ENCODE data around the gene XBP1.

Gene XBP1

DNA sequence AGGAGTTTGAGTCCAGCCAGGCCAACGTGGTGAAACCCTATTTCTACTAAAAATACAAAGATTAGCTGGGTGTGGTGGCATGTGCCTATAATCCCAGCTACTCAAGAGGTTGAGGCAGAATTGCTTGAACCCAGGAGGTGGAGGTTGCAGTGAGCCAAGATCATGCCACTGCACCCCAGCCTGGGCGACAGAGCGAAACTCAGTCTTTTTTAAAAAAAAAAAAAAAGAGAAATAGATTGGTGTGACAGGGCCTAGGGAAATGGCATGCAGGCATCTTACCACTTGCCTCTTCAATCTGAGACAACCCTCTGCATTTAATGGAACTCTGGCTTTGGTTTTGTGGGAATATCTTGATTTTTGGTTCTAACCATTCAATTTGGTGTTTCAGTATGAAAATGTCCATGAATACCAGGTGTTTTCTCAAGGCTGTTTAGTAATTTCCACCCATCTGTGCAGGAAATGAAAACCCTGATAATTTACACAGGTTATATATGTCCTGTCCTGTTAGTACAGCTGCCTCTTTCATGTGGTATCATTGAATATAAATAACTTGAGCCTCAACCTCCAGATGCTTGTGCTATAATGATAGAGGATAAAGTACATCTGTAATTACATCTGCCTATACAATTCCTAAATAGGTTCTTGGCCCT, 8.4 kb downstream of the XBP1 start:
- H3K36me3 ChIP-seq = peaks cover 64% of the 10 kb centered on the region
- TF ChIP-seq, protein P1, sequence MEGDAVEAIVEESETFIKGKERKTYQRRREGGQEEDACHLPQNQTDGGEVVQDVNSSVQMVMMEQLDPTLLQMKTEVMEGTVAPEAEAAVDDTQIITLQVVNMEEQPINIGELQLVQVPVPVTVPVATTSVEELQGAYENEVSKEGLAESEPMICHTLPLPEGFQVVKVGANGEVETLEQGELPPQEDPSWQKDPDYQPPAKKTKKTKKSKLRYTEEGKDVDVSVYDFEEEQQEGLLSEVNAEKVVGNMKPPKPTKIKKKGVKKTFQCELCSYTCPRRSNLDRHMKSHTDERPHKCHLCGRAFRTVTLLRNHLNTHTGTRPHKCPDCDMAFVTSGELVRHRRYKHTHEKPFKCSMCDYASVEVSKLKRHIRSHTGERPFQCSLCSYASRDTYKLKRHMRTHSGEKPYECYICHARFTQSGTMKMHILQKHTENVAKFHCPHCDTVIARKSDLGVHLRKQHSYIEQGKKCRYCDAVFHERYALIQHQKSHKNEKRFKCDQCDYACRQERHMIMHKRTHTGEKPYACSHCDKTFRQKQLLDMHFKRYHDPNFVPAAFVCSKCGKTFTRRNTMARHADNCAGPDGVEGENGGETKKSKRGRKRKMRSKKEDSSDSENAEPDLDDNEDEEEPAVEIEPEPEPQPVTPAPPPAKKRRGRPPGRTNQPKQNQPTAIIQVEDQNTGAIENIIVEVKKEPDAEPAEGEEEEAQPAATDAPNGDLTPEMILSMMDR (IDR thresholded peaks at IDR 0.05; ENCODE audit: low read depth, low read length) = no peak
- H3K9me3 ChIP-seq (ENCODE audit: severe bottlenecking) = no peaks in the 10 kb centered on the region
- H3K27ac ChIP-seq = no peak overlapping the region
- H3K4me3 ChIP-seq (ENCODE audit: low read depth, low read length) = no peak overlapping the region
- no peak for DNase-seq
- H3K27me3 ChIP-seq (ENCODE audit: insufficient read depth, low read depth, severe bottlenecking) = no peaks in the 10 kb centered on the region

DNA sequence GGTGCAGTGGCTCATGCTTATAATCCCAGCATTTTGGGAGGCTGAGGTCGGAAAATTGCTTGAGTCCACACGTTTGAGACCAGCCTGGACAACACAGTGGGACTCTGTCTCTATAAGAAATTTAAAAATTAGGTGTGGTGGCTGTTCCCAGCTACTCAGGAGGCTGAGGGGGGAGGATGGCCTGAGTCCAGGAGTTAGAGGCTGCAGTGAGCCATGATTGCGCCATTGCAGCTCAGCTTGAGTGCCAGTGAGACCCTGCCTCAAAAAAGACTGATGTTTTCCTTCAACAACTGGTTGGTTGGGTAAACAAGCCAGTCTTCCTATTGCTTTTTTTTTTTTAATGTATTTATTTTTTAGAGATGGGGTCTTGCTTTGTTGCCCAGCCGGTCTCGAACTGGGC, 9.2 kb downstream of the XBP1 start:
- no peak for DNase-seq
- Histone ChIP-seq H3K9me3 (ENCODE audit: severe bottlenecking) (no peaks in the 10 kb centered on the region), H3K36me3 (peaks cover 64% of the 10 kb centered on the region), H3K27me3 (ENCODE audit: insufficient read depth, low read depth, severe bottlenecking) (no peaks in the 10 kb centered on the region), H3K27ac (no peak overlapping the region), H3K4me3 (ENCODE audit: low read depth, low read length) (no peak overlapping the region)
- TF ChIP-seq, protein P1 (IDR thresholded peaks at IDR 0.05; ENCODE audit: low read depth, low read length) = no peak

- TF ChIP-seq, protein P1 (IDR thresholded peaks at IDR 0.05; ENCODE audit: low read depth, low read length) = no peak
- no peak overlapping the region for H3K27ac ChIP-seq
- no peaks in the 10 kb centered on the region for H3K9me3 ChIP-seq (ENCODE audit: severe bottlenecking)
- no peaks in the 10 kb centered on the region for H3K27me3 ChIP-seq (ENCODE audit: insufficient read depth, low read depth, severe bottlenecking)
- no peak for DNase-seq
- H3K36me3 ChIP-seq = peaks cover 63% of the 10 kb centered on the region
- H3K4me3 ChIP-seq (ENCODE audit: low read depth, low read length) = no peak overlapping the region
These were observed 11.8 kb downstream of the XBP1 start for GRCh38 chr22:28788601-28789000.

- TF ChIP-seq, protein P1 (IDR thresholded peaks at IDR 0.05; ENCODE audit: low read depth, low read length) = no peak
- no peak for DNase-seq
- Histone ChIP-seq H3K27me3 (ENCODE audit: insufficient read depth, low read depth, severe bottlenecking) (no peaks in the 10 kb centered on the region), H3K4me3 (ENCODE audit: low read depth, low read length) (no peak overlapping the region), H3K9me3 (ENCODE audit: severe bottlenecking) (no peaks in the 10 kb centered on the region), H3K27ac (no peak overlapping the region), H3K36me3 (peaks cover 88% of the 10 kb centered on the region)
These were observed 16.3 kb downstream of the XBP1 start for GRCh38 chr22:28783786-28784671.

DNA sequence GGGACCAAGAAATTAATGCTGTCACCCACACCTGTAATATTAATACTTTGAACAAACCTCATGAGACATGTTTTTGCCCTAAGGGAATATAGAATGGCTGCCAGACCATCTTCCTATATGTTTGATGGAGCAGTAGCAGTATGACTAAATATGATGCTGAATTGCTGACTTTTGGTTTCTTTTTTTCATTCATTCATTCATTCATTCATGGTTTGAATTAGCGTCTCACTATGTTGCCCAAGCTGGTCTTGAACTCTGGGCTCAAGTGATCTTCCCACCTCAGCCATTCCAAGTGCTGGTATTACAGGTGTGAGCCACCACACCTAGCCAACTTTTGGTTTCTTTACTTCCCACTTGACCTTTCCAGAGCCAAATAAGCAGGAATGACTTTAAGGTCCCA, 20.1 kb downstream of the XBP1 start:
- Histone ChIP-seq H3K27ac (no peak overlapping the region), H3K36me3 (peaks cover 76% of the 10 kb centered on the region), H3K4me3 (ENCODE audit: low read depth, low read length) (no peak overlapping the region), H3K27me3 (ENCODE audit: insufficient read depth, low read depth, severe bottlenecking) (no peaks in the 10 kb centered on the region), H3K9me3 (ENCODE audit: severe bottlenecking) (no peaks in the 10 kb centered on the region)
- DNase-seq = no peak
- TF ChIP-seq, protein P1 (IDR thresholded peaks at IDR 0.05; ENCODE audit: low read depth, low read length) = no peak

Measured in WERI-Rb-1 (cell line).